ENCODE results near the gene VPS26A.

VPS26A gene

GRCh38 chr10:69213591-69214311 is 89.8 kb downstream of the VPS26A start (continued):
- TF ChIP-seq GLIS2 (tag by site-specific recombination; IDR thresholded peaks at IDR 0.05) (no peak), ZNF214 (tag by site-specific recombination; IDR thresholded peaks at IDR 0.05; ENCODE audit: borderline replicate concordance) (no peak), TCF7L2 (IDR thresholded peaks at IDR 0.05; ENCODE audit: borderline replicate concordance, low read depth, low read length) (no peak), ZNF335 (tag by site-specific recombination; conservative IDR thresholded peaks at IDR 0.05) (peak; percentile 35; the same call in 1 of the 2 replicates), ZNF670 (tag by site-specific recombination; IDR thresholded peaks at IDR 0.05; ENCODE audit: low read depth) (no peak), ZNF639 (tag by site-specific recombination; IDR thresholded peaks at IDR 0.05) (no peak; the same call in none of the 2 replicates), SCRT2 (tag by site-specific recombination; IDR thresholded peaks at IDR 0.05) (no peak), REPIN1 (tag by site-specific recombination; IDR thresholded peaks at IDR 0.05; ENCODE audit: low read depth) (no peak), SETDB1 (IDR thresholded peaks at IDR 0.05; ENCODE audit: insufficient read length, low read length) (no peak), ZBTB7A (tag by site-specific recombination; IDR thresholded peaks at IDR 0.05; ENCODE audit: low read depth) (no peak), ZNF843 (tag by site-specific recombination; IDR thresholded peaks at IDR 0.05) (peak; percentile 73; the same call in 1 of the 2 replicates), FEZF1 (tag by site-specific recombination; IDR thresholded peaks at IDR 0.05) (no peak), KLF17 (tag by site-specific recombination; IDR thresholded peaks at IDR 0.05) (no peak), ZNF747 (tag by site-specific recombination; IDR thresholded peaks at IDR 0.05) (no peak), ZNF473 (tag by site-specific recombination; IDR thresholded peaks at IDR 0.05) (no peak), ZNF664 (tag by site-specific recombination; IDR thresholded peaks at IDR 0.05) (no peak), BCL11B (tag by site-specific recombination; IDR thresholded peaks at IDR 0.05; ENCODE audit: low read depth) (no peak), ZNF16 (tag by site-specific recombination; IDR thresholded peaks at IDR 0.05; ENCODE audit: low read depth) (no peak), ZNF155 (tag by site-specific recombination; IDR thresholded peaks at IDR 0.05) (no peak), SP3 (tag by site-specific recombination; IDR thresholded peaks at IDR 0.05) (peak; percentile 64), KLF7 (tag by site-specific recombination; IDR thresholded peaks at IDR 0.05; ENCODE audit: borderline replicate concordance) (no peak), ATF2 (tag by site-specific recombination; IDR thresholded peaks at IDR 0.05; ENCODE audit: low read depth) (no peak), RBAK (tag by site-specific recombination; IDR thresholded peaks at IDR 0.05) (no peak), ZNF610 (tag by site-specific recombination; IDR thresholded peaks at IDR 0.05; ENCODE audit: borderline replicate concordance) (no peak), ZNF416 (tag by site-specific recombination; IDR thresholded peaks at IDR 0.05) (no peak), ZNF561 (tag by site-specific recombination; IDR thresholded peaks at IDR 0.05; ENCODE audit: borderline replicate concordance) (no peak), KLF1 (tag by site-specific recombination; IDR thresholded peaks at IDR 0.05) (no peak), ZNF768 (tag by site-specific recombination; IDR thresholded peaks at IDR 0.05) (no peak), ZNF629 (tag by site-specific recombination; IDR thresholded peaks at IDR 0.05) (peak; percentile 94), ZNF560 (tag by site-specific recombination; IDR thresholded peaks at IDR 0.05; ENCODE audit: borderline replicate concordance) (no peak; the same call in 1 of the 2 replicates), ZNF169 (tag by site-specific recombination; IDR thresholded peaks at IDR 0.05) (no peak), ZFP3 (tag by site-specific recombination; IDR thresholded peaks at IDR 0.05; ENCODE audit: low read depth) (no peak), ZNF707 (tag by site-specific recombination; IDR thresholded peaks at IDR 0.05) (no peak), ZNF501 (tag by site-specific recombination; IDR thresholded peaks at IDR 0.05) (peak; percentile 42; the same call in 1 of the 2 replicates), ZNF112 (tag by site-specific recombination; IDR thresholded peaks at IDR 0.05) (no peak), IKZF3 (tag by site-specific recombination; IDR thresholded peaks at IDR 0.05) (no peak), ZNF37A (tag by site-specific recombination; IDR thresholded peaks at IDR 0.05) (no peak), ZBTB48 (tag by site-specific recombination; IDR thresholded peaks at IDR 0.05) (no peak)
- TF ChIP-seq, protein P1, sequence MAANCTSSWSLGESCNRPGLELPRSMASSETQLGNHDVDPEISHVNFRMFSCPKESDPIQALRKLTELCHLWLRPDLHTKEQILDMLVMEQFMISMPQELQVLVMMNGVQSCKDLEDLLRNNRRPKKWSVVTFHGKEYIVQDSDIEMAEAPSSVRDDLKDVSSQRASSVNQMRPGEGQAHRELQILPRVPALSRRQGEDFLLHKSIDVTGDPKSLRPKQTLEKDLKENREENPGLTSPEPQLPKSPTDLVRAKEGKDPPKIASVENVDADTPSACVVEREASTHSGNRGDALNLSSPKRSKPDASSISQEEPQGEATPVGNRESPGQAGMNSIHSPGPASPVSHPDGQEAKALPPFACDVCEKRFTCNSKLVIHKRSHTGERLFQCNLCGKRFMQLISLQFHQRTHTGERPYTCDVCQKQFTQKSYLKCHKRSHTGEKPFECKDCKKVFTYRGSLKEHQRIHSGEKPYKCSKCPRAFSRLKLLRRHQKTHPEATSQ (tag by site-specific recombination; IDR thresholded peaks at IDR 0.05) = no peak
